Transverse colon (tissue), 1 donor: ENCODE measurements around the gene KAZN.

Experiments
- EP300 ChIP-seq: sonication (generic); formaldehyde crosslinking; IDR thresholded peaks from one replicate; pipeline ENCODE4 v1.6.1; 2017; ENCODE audit warnings: antibody characterized with exemption, low read depth
- POLR2A ChIP-seq: fragments of 450-650 bp; IDR thresholded peaks from one replicate; pipeline ENCODE4 v1.6.1; 2016; ENCODE audit warnings: antibody characterized with exemption, mild to moderate bottlenecking, moderate library complexity

- TF ChIP-seq EP300 (no peak), POLR2A (no peak)
Observed at GRCh38 chr1:15049067-15049466, 450.6 kb downstream of the KAZN start.
